Measurements from ENCODE around the gene PLXNA2.

DNA sequence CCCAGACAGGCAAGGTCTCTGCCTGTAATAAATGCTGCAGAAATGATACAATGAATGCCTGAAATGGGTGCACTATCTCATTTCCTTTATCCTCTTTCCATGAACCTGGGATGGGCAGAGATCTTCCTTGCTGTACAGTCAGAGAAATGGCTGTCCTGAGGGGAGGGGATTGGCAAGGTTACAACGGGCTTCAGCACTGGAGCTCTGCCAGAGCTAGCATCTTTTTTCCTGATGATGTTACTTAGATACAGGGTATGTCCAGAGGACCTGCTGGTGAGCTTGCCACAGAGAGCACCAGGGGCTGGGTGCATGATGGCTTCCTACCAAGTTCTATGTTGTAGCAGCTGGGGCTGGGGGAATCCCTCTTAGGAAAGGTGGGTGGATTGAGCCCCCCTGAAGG is 115.1 kb downstream of the PLXNA2 start:
- no peak for TF ChIP-seq POLR2AphosphoS5 (IDR thresholded peaks at IDR 0.05; ENCODE audit: low read depth, low read length)
- TF ChIP-seq POLR2A (IDR thresholded peaks at IDR 0.05; ENCODE audit: low read depth, low read length), result no peak

Measured in GM12892 (cell line).